Brain microvascular endothelial cell (primary cell): ENCODE measurements around the gene PPP3CA.

Experiments
- DNase-seq: peaks from one replicate; pipeline ENCODE4 v3.0.0-alpha.2; 2020
- H3K27ac ChIP-seq: fragments of 250-450 bp; sonication (Bioruptor Pico); 2 replicates; pipeline ENCODE4 v1.5.1; 2020; ENCODE audit warnings: mild to moderate bottlenecking, moderate library complexity
- H3K27me3 ChIP-seq: fragments of 250-450 bp; sonication (Bioruptor Pico); replicated peaks from 2 replicates; pipeline ENCODE4 v1.5.1; 2020; ENCODE audit warnings: mild to moderate bottlenecking
- H3K36me3 ChIP-seq: fragments of 250-450 bp; sonication (Bioruptor Pico); replicated peaks from 2 replicates; pipeline ENCODE4 v1.5.1; 2020; ENCODE audit warnings: mild to moderate bottlenecking
- H3K4me3 ChIP-seq: 2 replicates; pipeline ENCODE4 v1.5.1; 2011; ENCODE audit warnings: low read depth, mild to moderate bottlenecking, control low read depth, low read length, moderate library complexity
- CTCF ChIP-seq: IDR thresholded peaks from 2 replicates; pipeline ENCODE4 v1.5.1; 2011; ENCODE audit warnings: low read depth, mild to moderate bottlenecking, moderate library complexity, low read length, control low read depth, inconsistent platforms; ENCODE audit errors: missing control alignments
- in situ Hi-C: cut with HindIII; loops from 2 replicates; pipeline ENCODE4 v1.10.0; 2017; ENCODE audit warnings: low sequenced_read_pairs, low pct_ligation_motif_present

The PPP3CA gene

GRCh38 chr4:101347267-101347556 is at the start of gene PPP3CA:
Gene PPP3CA (minus strand): TSS chr4:101347526.
- no peaks in the 10 kb centered on the region for H3K27me3 ChIP-seq
- peak within 1 kb of the TSS; percentile 86 for H3K4me3 ChIP-seq
- no peak for TF ChIP-seq CTCF
- no peak for DNase-seq
- in situ Hi-C loops, result no loop called here
- H3K36me3 ChIP-seq, result no peaks in the 10 kb centered on the region
- H3K27ac ChIP-seq, result peak within 1 kb of the TSS; percentile 89

- no peak for DNase-seq
- no peak overlapping the region for H3K27ac ChIP-seq
- H3K4me3 ChIP-seq, result no peak overlapping the region
- no peaks in the 10 kb centered on the region for H3K27me3 ChIP-seq
- H3K36me3 ChIP-seq, result no peaks in the 10 kb centered on the region
- in situ Hi-C loops, result no loop called here
- no peak for TF ChIP-seq CTCF
Measured at GRCh38 chr4:101393256-101393655, 45.9 kb upstream of the PPP3CA start.

GRCh38 chr4:101370663-101371210 is 23.4 kb upstream of the PPP3CA start:
- TF ChIP-seq CTCF, result no peak

GRCh38 chr4:101367201-101367600 is 19.9 kb upstream of the PPP3CA start:
- peak; percentile 89 for DNase-seq
- Histone ChIP-seq H3K4me3 (no peak overlapping the region), H3K27ac (peak overlapping the region; percentile 75), H3K36me3 (no peaks in the 10 kb centered on the region), H3K27me3 (no peaks in the 10 kb centered on the region)
- in situ Hi-C loops, result no loop called here
- TF ChIP-seq CTCF, result no peak

More at GRCh38 chr4:101370663-101371210, 23.4 kb upstream of the PPP3CA start:
- Histone ChIP-seq H3K27ac (no peak overlapping the region), H3K4me3 (no peak overlapping the region), H3K27me3 (no peaks in the 10 kb centered on the region), H3K36me3 (no peaks in the 10 kb centered on the region)
- DNase-seq, result no peak
- in situ Hi-C loops, result no loop called here

GRCh38 chr4:101366331-101366730 is 19.0 kb upstream of the PPP3CA start:
- H3K36me3 ChIP-seq, result no peaks in the 10 kb centered on the region
- no peaks in the 10 kb centered on the region for H3K27me3 ChIP-seq
- in situ Hi-C loops, result no loop called here
- no peak for DNase-seq
- no peak for TF ChIP-seq CTCF
- H3K27ac ChIP-seq, result peak overlapping the region; percentile 75
- no peak overlapping the region for H3K4me3 ChIP-seq

GRCh38 chr4:101357751-101358150 is 10.4 kb upstream of the PPP3CA start:
- H3K4me3 ChIP-seq, result no peak overlapping the region
- H3K36me3 ChIP-seq, result no peaks in the 10 kb centered on the region
- H3K27ac ChIP-seq, result peak overlapping the region; percentile 66
- no peaks in the 10 kb centered on the region for H3K27me3 ChIP-seq
- peak; percentile 26 for DNase-seq
- in situ Hi-C loops, result no loop called here
- no peak for TF ChIP-seq CTCF
